Gastrocnemius medialis (tissue), 4 donors: ENCODE data around the gene C18orf32.

Source experiments
- POLR2A ChIP-seq, 2 donors: fragments of 450-650 bp; IDR thresholded peaks; one replicate each; pipeline ENCODE4 v1.6.1; 2017; ENCODE audit warnings: antibody characterized with exemption in 2 of 2, mild to moderate bottlenecking in 2 of 2, moderate library complexity in 2 of 2
- TF ChIP-seq, protein P1 (sequence below), 5 experiments: fragments of 450-650 bp in 3 of 5; fragments of 200-600 bp in 2 of 5; sonication (generic) in 2 of 5; IDR thresholded peaks in 4 of 5; conservative IDR thresholded peaks in 1 of 5; 1 replicate in 4 of 5; 2 replicates in 1 of 5; pipeline ENCODE4 v1.5.1; 2016 to 2019; ENCODE audit warnings: antibody characterized with exemption in 5 of 5, mild to moderate bottlenecking in 3 of 5, moderate library complexity in 3 of 5

DNA sequence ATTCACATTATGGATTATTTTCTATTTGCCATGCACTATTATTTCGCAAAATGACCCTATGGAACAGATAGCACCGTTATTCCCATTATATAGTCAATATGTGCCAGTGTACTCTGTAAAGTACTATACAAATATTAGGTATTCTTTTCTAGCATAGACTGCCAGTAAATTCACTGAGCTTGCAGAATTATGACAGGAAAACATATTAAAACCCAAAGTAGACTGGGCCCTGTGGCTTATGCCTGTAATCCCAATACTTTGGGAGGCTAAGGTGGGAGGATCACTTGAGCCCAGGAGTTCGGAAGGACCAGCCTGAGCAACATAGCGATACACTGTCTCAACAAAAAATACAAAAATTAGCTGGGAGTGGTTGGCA, 25.4 kb downstream of the C18orf32 start:
- TF ChIP-seq, protein P1, sequence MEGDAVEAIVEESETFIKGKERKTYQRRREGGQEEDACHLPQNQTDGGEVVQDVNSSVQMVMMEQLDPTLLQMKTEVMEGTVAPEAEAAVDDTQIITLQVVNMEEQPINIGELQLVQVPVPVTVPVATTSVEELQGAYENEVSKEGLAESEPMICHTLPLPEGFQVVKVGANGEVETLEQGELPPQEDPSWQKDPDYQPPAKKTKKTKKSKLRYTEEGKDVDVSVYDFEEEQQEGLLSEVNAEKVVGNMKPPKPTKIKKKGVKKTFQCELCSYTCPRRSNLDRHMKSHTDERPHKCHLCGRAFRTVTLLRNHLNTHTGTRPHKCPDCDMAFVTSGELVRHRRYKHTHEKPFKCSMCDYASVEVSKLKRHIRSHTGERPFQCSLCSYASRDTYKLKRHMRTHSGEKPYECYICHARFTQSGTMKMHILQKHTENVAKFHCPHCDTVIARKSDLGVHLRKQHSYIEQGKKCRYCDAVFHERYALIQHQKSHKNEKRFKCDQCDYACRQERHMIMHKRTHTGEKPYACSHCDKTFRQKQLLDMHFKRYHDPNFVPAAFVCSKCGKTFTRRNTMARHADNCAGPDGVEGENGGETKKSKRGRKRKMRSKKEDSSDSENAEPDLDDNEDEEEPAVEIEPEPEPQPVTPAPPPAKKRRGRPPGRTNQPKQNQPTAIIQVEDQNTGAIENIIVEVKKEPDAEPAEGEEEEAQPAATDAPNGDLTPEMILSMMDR (IDR thresholded peaks at IDR 0.05 in 4 of 5, conservative IDR thresholded peaks at IDR 0.05 in 1 of 5): no peak
- no peak for TF ChIP-seq POLR2A (IDR thresholded peaks at IDR 0.05)
